Vagina (tissue), 2 donors: ENCODE measurements around the gene MACROD2.

ENCODE experiments used
- POLR2A ChIP-seq, 2 donors: fragments of 450-650 bp; IDR thresholded peaks; one replicate each; pipeline ENCODE4 v1.6.1; 2017; ENCODE audit warnings: antibody characterized with exemption in 2 of 2, mild to moderate bottlenecking in 2 of 2, moderate library complexity in 2 of 2
- POLR2AphosphoS5 ChIP-seq, 2 donors: sonication (generic); formaldehyde crosslinking; IDR thresholded peaks; one replicate each; pipeline ENCODE4 v1.9.0; 2017; ENCODE audit warnings: antibody characterized with exemption in 2 of 2, mild to moderate bottlenecking in 2 of 2, low read depth in 1 of 2; ENCODE audit not compliant: insufficient read depth in 1 of 2
- TF ChIP-seq, protein P1 (sequence below), 3 experiments: fragments of 450-650 bp in 2 of 3; fragments of 200-600 bp in 1 of 3; sonication (generic) in 1 of 3; IDR thresholded peaks; one replicate each; pipeline ENCODE4 v1.5.1; 2017 to 2019; ENCODE audit warnings: antibody characterized with exemption in 3 of 3, mild to moderate bottlenecking in 2 of 3, moderate library complexity in 2 of 3

DNA sequence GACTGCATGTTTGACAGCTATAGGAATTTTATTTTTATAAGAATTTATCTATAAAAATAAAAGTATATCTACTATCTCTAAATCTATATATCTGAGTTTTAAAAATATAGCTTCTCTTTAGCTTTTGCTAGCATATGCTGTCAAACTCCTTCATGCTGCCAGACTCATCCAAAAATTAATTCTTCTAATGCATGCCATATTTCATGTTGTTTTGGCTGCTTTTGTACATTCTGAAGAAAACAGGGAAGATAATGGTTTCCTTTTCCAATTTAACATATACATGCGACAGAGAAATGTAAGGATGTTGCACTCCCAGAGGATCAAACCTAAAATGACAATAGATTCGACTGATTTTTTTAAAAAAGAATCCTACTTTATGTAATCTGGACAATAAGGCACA is 919.3 kb downstream of the MACROD2 start:
- TF ChIP-seq POLR2A (IDR thresholded peaks at IDR 0.05): no peak
- TF ChIP-seq, protein P1, sequence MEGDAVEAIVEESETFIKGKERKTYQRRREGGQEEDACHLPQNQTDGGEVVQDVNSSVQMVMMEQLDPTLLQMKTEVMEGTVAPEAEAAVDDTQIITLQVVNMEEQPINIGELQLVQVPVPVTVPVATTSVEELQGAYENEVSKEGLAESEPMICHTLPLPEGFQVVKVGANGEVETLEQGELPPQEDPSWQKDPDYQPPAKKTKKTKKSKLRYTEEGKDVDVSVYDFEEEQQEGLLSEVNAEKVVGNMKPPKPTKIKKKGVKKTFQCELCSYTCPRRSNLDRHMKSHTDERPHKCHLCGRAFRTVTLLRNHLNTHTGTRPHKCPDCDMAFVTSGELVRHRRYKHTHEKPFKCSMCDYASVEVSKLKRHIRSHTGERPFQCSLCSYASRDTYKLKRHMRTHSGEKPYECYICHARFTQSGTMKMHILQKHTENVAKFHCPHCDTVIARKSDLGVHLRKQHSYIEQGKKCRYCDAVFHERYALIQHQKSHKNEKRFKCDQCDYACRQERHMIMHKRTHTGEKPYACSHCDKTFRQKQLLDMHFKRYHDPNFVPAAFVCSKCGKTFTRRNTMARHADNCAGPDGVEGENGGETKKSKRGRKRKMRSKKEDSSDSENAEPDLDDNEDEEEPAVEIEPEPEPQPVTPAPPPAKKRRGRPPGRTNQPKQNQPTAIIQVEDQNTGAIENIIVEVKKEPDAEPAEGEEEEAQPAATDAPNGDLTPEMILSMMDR (IDR thresholded peaks at IDR 0.05): no peak
- no peak for TF ChIP-seq POLR2AphosphoS5 (IDR thresholded peaks at IDR 0.05; ENCODE audit: insufficient read depth in 1 of 2, low read depth in 1 of 2)
